Dermis lymphatic vessel endothelial cell (primary cell): ENCODE data around the gene CCT8L2. TPM values are rescaled to one million over a fixed set of nuclear protein-coding genes. Genes with fewer than 3 reads are reported as not detected.

Experiments
- total RNA-seq: library from RNA; depleted of rRNA; stranded (reverse); fragments of >200 nt; gene quantifications from 2 replicates; pipeline ENCODE4 v1.2.1, GENCODE V29; 2014

CCT8L2 gene, protein sequence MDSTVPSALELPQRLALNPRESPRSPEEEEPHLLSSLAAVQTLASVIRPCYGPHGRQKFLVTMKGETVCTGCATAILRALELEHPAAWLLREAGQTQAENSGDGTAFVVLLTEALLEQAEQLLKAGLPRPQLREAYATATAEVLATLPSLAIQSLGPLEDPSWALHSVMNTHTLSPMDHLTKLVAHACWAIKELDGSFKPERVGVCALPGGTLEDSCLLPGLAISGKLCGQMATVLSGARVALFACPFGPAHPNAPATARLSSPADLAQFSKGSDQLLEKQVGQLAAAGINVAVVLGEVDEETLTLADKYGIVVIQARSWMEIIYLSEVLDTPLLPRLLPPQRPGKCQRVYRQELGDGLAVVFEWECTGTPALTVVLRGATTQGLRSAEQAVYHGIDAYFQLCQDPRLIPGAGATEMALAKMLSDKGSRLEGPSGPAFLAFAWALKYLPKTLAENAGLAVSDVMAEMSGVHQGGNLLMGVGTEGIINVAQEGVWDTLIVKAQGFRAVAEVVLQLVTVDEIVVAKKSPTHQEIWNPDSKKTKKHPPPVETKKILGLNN
- total RNA-seq, result not detected in 2 replicates

GRCh38 chr22:16592710-16593109, at the start of gene CCT8L2:
Gene CCT8L2, minus strand, starts transcription at chr22:16592810. Its CDS starts 260 bp downstream, at chr22:16592550.

Other genes with a start within 250 kb of the CCT8L2 start
- not detected in 2 replicates for gene XKR3, start 232.6 kb upstream of the CCT8L2 start, total RNA-seq